Panc1 (cell line): ENCODE measurements around the gene UNKL. TPM values are rescaled to one million over a fixed set of nuclear protein-coding genes. Genes with fewer than 3 reads are reported as not detected.
A peak's percentile ranks its signal among the peaks of the same experiment; 100 is the strongest.

Experiments
- ATAC-seq: fragments of 200-7000 bp; cut with Tn5 transposase; 2 replicates; pipeline ENCODE4 v1.9.1; 2020; ENCODE audit warnings: mild to moderate bottlenecking, moderate library complexity
- BruUV-seq: library from RNA; stranded (reverse); fragments of 400-500 nt; replicated peaks from 2 replicates; lab custom pipeline; 2021; lab: Mats Ljungman, UMichigan
- CTCF ChIA-PET: fragments of 300-600 bp; sonication (Branson Sonifier 250); formaldehyde crosslinking; loops from one replicate; lab custom pipeline; 2022; ENCODE audit warnings: antibody characterized with exemption; lab: Charles Lee
- POLR2A ChIA-PET: fragments of 300-600 bp; sonication (Branson Sonifier 250); formaldehyde crosslinking; loops from one replicate; lab custom pipeline; 2022; ENCODE audit warnings: antibody characterized with exemption; lab: Charles Lee
- DNase-seq: peaks from one replicate; pipeline ENCODE4 v3.0.0-alpha.2; 2010; ENCODE audit warnings: low read depth, low spot score
- H3K27ac ChIP-seq: 2 replicates; pipeline ENCODE4 v1.5.1; 2011; ENCODE audit warnings: mild to moderate bottlenecking, low read length, inconsistent platforms
- H3K27me3 ChIP-seq: fragments of 200-500 bp; sonication (Bioruptor generic); 2 replicates; pipeline ENCODE4 v1.6.0; 2014; ENCODE audit warnings: low read length, inconsistent platforms; ENCODE audit not compliant: control insufficient read depth, insufficient read depth
- H3K36me3 ChIP-seq: fragments of 200-500 bp; sonication (Bioruptor generic); 2 replicates; pipeline ENCODE4 v1.5.1; 2014; ENCODE audit warnings: inconsistent platforms, mild to moderate bottlenecking, low read length, moderate library complexity; ENCODE audit not compliant: control insufficient read depth, insufficient read depth
- H3K4me1 ChIP-seq: 2 replicates; pipeline ENCODE4 v1.5.1; 2011; ENCODE audit warnings: inconsistent platforms, mild to moderate bottlenecking, low read length, moderate library complexity; ENCODE audit not compliant: control insufficient read depth, insufficient read depth
- H3K4me3 ChIP-seq, 2 experiments: 2 replicates each; pipeline ENCODE4 v1.5.1; 2011 to 2012; ENCODE audit warnings: low read depth in 2 of 2, low read length in 2 of 2, mild to moderate bottlenecking in 2 of 2, inconsistent platforms in 1 of 2, moderate library complexity in 1 of 2
- H3K9me3 ChIP-seq: fragments of 200-500 bp; sonication (Bioruptor generic); 2 replicates; pipeline ENCODE4 v1.5.1; 2014; ENCODE audit warnings: low read depth, mild to moderate bottlenecking, inconsistent platforms, low read length, moderate library complexity; ENCODE audit not compliant: control insufficient read depth, insufficient read depth
- POLR2AphosphoS5 ChIP-seq: IDR thresholded peaks from 2 replicates; pipeline ENCODE4 v1.6.1; 2012; ENCODE audit warnings: mild to moderate bottlenecking, low read depth, low read length, moderate library complexity
- SIN3A ChIP-seq: IDR thresholded peaks from 2 replicates; pipeline ENCODE4 v1.6.1; 2012; ENCODE audit warnings: low read depth, mild to moderate bottlenecking, low read length, moderate library complexity, borderline replicate concordance; ENCODE audit not compliant: insufficient read depth
- TCF7L2 ChIP-seq: IDR thresholded peaks from 2 replicates; pipeline ENCODE4 v1.6.1; 2011; ENCODE audit warnings: mild to moderate bottlenecking, low read depth, low read length, inconsistent platforms
- in situ Hi-C: cut with HindIII; loops from 2 replicates; pipeline ENCODE4 v1.10.0; 2016; ENCODE audit warnings: low sequenced_read_pairs, low pct_unique_long_range_greater_than_20kb
- intact Hi-C: fragments of 100-400 bp; cut with micrococcal nuclease; formaldehyde crosslinking; loops from one replicate; pipeline ENCODE4 v1.10.0; 2022; ENCODE audit not compliant: unreplicated experiment
- total RNA-seq: library from RNA; stranded (reverse); gene quantifications from one replicate; pipeline ENCODE4 v1.2.1, GENCODE V29; 2021; ENCODE audit not compliant: unreplicated experiment
- TF ChIP-seq, protein P1 (sequence below), 2 experiments: IDR thresholded peaks; 2 replicates each; pipeline ENCODE4 v1.6.1; 2011 to 2012; ENCODE audit warnings: low read depth in 2 of 2, control low read depth in 1 of 2, low read length in 1 of 2, mild to moderate bottlenecking in 1 of 2, moderate library complexity in 1 of 2; ENCODE audit not compliant: insufficient read depth in 1 of 2
- TF ChIP-seq, protein P2 (sequence below): fragments of 450-650 bp; IDR thresholded peaks from 2 replicates; pipeline ENCODE4 v1.5.1; 2017; ENCODE audit warnings: mild to moderate bottlenecking

UNKL gene
- total RNA-seq, 1 experiment from 2014 or later, result 26.6 TPM

DNA sequence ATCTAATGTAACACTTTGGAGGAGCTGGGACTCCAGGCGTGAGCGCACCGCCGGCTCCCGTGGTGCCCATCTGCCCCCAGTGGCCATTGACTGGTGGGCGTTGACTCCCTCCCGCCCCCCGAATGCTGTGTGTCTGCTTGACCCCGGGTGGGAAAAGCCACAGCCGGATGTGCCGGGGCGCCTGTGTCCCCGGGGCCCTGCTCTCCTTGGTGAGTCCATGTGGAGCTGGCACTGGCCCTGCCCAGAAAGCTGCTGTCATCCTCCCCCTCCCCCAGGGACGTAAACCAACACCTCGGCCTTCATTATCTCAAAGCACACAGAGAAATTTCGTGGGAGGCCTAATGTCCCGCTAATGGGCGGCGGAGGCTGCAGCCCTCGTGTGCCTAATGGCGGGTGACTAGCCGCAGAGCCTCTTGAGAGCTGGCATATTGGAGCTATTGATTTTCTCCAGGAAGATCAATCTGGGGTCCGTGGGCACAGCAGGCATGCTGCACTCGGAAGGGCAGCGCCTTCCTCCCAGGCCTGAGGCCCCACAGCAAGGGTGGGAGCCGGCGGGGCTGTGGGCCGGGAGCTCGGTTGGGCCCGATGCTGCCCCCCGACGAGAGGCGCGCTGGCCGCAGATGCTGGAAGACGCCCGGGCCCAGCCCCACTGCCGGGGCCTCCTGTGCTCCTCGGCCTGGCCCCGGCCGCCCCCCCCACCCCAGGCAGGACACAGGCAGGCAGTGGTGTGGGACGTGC is 12.4 kb upstream of the UNKL start:
- DNase-seq, result no peak
- BruUV-seq, result no TSS peak

DNA sequence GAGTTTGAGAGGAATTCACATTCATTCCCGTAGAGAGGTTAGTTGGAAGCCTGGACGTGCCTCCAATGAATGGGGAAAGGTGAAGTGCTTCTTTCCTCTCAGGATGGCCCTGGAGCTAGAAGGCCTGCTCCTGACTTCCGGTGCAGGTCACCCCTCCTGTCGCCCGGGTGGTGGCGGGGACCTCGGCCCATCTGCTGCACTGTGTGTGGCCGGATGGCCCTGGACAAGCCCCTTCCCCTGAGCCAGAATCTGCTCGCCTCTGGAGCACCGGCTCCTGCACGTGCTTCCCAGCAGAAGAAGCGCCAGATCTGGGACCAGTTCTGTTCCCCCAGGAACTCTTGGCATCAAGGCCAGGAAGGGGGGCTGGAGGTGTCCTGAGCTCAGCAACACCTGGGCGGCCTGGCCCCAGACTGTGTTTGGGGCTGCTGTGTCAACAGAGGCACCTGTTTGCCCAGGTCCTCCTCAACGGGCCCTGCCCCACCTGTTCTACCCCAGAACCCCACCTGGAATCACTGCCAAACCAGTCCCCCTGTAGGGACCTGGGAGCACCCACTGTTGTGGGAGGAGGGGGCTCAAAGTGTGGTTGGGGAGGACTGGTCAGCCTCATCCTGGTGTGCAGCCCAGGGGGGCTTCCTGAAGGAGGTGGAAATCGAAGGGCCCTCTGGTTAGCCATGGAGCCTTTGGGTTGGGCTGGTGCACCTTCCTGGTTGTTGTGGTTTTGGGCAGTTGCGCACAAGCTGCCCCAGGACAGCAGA is 11.3 kb upstream of the UNKL start:
- in situ Hi-C loops (no loop called here), intact Hi-C loops (no loop called here)
- ChIA-PET CTCF (no interaction called here), POLR2A (interaction anchor here (1.0 kb wide), 1 partner anchor 11 kb away, joined by 3 read pairs; the partner anchor contains the start of gene UNKL)
- H3K4me1 ChIP-seq, result no peaks in the 10 kb centered on the region
- H3K9me3 ChIP-seq, result no peaks in the 10 kb centered on the region
- peak overlapping the region; percentile 34; the same call in 1 of the 2 replicates for H3K27ac ChIP-seq
- ATAC-seq (no peak), DNase-seq (no peak)
- H3K27me3 ChIP-seq, result no peaks in the 10 kb centered on the region
- H3K4me3 ChIP-seq, result no peak overlapping the region
- no peaks in the 10 kb centered on the region; the same call in 1 of the 2 replicates for H3K36me3 ChIP-seq
- TF ChIP-seq POLR2AphosphoS5, result no peak
- TF ChIP-seq, protein P1, sequence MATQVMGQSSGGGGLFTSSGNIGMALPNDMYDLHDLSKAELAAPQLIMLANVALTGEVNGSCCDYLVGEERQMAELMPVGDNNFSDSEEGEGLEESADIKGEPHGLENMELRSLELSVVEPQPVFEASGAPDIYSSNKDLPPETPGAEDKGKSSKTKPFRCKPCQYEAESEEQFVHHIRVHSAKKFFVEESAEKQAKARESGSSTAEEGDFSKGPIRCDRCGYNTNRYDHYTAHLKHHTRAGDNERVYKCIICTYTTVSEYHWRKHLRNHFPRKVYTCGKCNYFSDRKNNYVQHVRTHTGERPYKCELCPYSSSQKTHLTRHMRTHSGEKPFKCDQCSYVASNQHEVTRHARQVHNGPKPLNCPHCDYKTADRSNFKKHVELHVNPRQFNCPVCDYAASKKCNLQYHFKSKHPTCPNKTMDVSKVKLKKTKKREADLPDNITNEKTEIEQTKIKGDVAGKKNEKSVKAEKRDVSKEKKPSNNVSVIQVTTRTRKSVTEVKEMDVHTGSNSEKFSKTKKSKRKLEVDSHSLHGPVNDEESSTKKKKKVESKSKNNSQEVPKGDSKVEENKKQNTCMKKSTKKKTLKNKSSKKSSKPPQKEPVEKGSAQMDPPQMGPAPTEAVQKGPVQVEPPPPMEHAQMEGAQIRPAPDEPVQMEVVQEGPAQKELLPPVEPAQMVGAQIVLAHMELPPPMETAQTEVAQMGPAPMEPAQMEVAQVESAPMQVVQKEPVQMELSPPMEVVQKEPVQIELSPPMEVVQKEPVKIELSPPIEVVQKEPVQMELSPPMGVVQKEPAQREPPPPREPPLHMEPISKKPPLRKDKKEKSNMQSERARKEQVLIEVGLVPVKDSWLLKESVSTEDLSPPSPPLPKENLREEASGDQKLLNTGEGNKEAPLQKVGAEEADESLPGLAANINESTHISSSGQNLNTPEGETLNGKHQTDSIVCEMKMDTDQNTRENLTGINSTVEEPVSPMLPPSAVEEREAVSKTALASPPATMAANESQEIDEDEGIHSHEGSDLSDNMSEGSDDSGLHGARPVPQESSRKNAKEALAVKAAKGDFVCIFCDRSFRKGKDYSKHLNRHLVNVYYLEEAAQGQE (IDR thresholded peaks at IDR 0.05; ENCODE audit: insufficient read depth in 1 of 2, low read depth in 2 of 2, low read length in 1 of 2), result no peak
- no peak for TF ChIP-seq SIN3A
- TF ChIP-seq, protein P2, sequence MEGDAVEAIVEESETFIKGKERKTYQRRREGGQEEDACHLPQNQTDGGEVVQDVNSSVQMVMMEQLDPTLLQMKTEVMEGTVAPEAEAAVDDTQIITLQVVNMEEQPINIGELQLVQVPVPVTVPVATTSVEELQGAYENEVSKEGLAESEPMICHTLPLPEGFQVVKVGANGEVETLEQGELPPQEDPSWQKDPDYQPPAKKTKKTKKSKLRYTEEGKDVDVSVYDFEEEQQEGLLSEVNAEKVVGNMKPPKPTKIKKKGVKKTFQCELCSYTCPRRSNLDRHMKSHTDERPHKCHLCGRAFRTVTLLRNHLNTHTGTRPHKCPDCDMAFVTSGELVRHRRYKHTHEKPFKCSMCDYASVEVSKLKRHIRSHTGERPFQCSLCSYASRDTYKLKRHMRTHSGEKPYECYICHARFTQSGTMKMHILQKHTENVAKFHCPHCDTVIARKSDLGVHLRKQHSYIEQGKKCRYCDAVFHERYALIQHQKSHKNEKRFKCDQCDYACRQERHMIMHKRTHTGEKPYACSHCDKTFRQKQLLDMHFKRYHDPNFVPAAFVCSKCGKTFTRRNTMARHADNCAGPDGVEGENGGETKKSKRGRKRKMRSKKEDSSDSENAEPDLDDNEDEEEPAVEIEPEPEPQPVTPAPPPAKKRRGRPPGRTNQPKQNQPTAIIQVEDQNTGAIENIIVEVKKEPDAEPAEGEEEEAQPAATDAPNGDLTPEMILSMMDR, result no peak
- TF ChIP-seq TCF7L2, result no peak
- no TSS peak for BruUV-seq

More for the DNA sequence above, 12.4 kb upstream of the UNKL start:
- POLR2A ChIA-PET, result no interaction called here
- Histone ChIP-seq H3K4me3 (no peak overlapping the region), H3K27ac (no peak overlapping the region), H3K9me3 (no peaks in the 10 kb centered on the region), H3K36me3 (no peaks in the 10 kb centered on the region), H3K4me1 (no peaks in the 10 kb centered on the region), H3K27me3 (no peaks in the 10 kb centered on the region)
- intact Hi-C loops, result no loop called here
- ATAC-seq, result no peak
- CTCF ChIA-PET, result interaction anchor here (0.6 kb wide), 1 partner anchor 1074 kb away, joined by 3 read pairs; no protein-coding TSS in a partner anchor
- in situ Hi-C loops, result no loop called here
- TF ChIP-seq, protein P2, result no peak
- no peak for TF ChIP-seq POLR2AphosphoS5
- TF ChIP-seq, protein P1 (IDR thresholded peaks at IDR 0.05; ENCODE audit: insufficient read depth in 1 of 2, low read depth in 2 of 2, low read length in 1 of 2), result no peak
- no peak for TF ChIP-seq TCF7L2
- TF ChIP-seq SIN3A, result no peak
